ENCODE results near the gene MAML2. TPM values are rescaled to one million over a fixed set of nuclear protein-coding genes. Genes with fewer than 3 reads are reported as not detected.

MAML2 gene
- total RNA-seq, 3 donors from 2014 or later (not counting 1 experiment from before 2014, with no cell fraction given) = 14.2 to 20.5 (median 16.1) TPM

DNA sequence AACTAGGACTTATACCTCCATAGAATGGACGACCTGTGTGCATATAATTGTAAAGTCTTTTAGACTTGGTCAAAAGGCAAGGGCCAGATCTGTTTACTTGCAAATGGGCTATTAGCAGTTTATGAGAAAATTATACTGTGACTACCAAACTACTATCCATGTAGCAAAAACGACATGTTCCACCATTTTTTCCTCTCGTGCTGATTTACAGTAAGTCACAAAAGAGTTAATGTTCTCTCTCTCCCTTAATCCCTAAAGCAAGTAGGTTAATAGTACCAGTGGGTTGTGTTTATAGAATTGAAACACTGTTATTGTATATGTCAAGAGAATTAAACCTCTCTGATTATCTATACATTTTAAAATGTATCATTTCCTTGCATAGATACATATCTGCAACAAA is 147.3 kb downstream of the MAML2 start:
- H3K9me3 ChIP-seq (ENCODE audit: control insufficient read depth, insufficient read depth, low read length) = no peaks in the 10 kb centered on the region
- H3K36me3 ChIP-seq (ENCODE audit: control insufficient read depth, insufficient read depth, low read length) = no peaks in the 10 kb centered on the region
- TF ChIP-seq CTCF (IDR thresholded peaks at IDR 0.05) = no peak
- Mint-ChIP-seq H3K36me3 (no peaks in the 10 kb centered on the region), H3K9me3 (no peaks in the 10 kb centered on the region), H3K4me3 (no peak overlapping the region), H3K4me1 (peaks cover 18 to 20% of the 10 kb centered on the region in 2 donors), H3K27ac (no peak overlapping the region), H3K27me3 (ENCODE audit: low read depth in 2 of 2) (no peaks in the 10 kb centered on the region)
- 100% methylated on average over 3 of the region's 3 CpGs for whole genome bisulfite sequencing (ENCODE audit: insufficient coverage)
- H3K27me3 ChIP-seq (ENCODE audit: control insufficient read depth, insufficient read depth, low read length) = no peaks in the 10 kb centered on the region
- H3K4me1 ChIP-seq (ENCODE audit: control insufficient read depth, insufficient read depth, low read length) = peaks cover 5% of the 10 kb centered on the region
- intact Hi-C loops (cut with micrococcal nuclease) = no loop called here
- no peak for DNase-seq
- H3K4me3 ChIP-seq (ENCODE audit: low read length) = no peak overlapping the region
- no peak overlapping the region for H3K27ac ChIP-seq (ENCODE audit: low read length)
- ATAC-seq = no peak

DNA sequence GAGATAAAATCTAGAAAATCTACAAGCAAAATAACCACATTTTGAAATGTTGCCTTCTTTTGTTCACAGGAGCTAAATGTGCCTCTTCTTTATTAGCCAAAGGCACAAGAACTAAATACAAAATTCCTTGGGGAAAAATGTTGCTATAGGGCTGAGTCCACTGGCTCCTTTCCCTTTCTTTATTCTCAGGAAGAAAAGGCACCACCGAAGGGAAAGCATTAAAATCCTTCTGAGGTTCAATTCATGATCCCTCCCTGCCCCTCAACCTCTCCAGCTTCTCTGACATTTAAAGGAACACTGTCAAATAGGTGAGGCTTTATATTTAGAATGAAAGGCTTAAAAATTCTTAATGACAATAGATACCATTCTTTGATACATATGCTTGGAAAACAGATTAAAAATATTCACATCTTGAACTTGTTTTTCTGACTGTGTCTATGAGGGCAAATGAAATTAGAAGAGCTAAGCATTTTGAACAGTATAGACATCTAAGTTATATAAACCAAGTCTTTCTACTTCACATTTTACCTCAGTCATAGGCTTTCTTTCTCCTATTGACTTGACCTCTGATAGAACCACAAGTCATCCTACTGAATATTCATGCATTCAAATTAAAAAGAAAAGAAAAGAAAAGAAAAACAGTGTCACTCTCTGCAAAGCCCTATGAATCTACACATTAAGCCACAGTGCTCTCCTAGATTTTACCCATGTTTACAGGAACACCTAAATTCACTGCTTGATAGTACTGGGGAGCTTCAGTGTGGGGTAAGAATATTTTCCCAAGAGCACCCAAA is 148.2 kb downstream of the MAML2 start:
- H3K9me3 Mint-ChIP-seq = no peaks in the 10 kb centered on the region
- Histone ChIP-seq H3K4me1 (ENCODE audit: control insufficient read depth, insufficient read depth, low read length) (peaks cover 5% of the 10 kb centered on the region), H3K9me3 (ENCODE audit: control insufficient read depth, insufficient read depth, low read length) (no peaks in the 10 kb centered on the region), H3K36me3 (ENCODE audit: control insufficient read depth, insufficient read depth, low read length) (no peaks in the 10 kb centered on the region), H3K27me3 (ENCODE audit: control insufficient read depth, insufficient read depth, low read length) (no peaks in the 10 kb centered on the region), H3K27ac (ENCODE audit: low read length) (no peak overlapping the region), H3K4me3 (ENCODE audit: low read length) (no peak overlapping the region)
- no peaks in the 10 kb centered on the region for H3K36me3 Mint-ChIP-seq
- DNase-seq (no peak), ATAC-seq (no peak)
- peaks cover 27 to 29% of the 10 kb centered on the region in 2 donors for H3K4me1 Mint-ChIP-seq
- no peak for TF ChIP-seq CTCF (IDR thresholded peaks at IDR 0.05)
- intact Hi-C loops (cut with micrococcal nuclease) = no loop called here
- H3K27me3 Mint-ChIP-seq (ENCODE audit: low read depth in 2 of 2) = no peaks in the 10 kb centered on the region
- WGBS (ENCODE audit: insufficient coverage) = no CpG with 5 or more reads among the region's 1 CpG
- H3K27ac Mint-ChIP-seq = peak overlapping the region in 1 of 2 donors; percentile 15
- no peak overlapping the region for H3K4me3 Mint-ChIP-seq

DNA sequence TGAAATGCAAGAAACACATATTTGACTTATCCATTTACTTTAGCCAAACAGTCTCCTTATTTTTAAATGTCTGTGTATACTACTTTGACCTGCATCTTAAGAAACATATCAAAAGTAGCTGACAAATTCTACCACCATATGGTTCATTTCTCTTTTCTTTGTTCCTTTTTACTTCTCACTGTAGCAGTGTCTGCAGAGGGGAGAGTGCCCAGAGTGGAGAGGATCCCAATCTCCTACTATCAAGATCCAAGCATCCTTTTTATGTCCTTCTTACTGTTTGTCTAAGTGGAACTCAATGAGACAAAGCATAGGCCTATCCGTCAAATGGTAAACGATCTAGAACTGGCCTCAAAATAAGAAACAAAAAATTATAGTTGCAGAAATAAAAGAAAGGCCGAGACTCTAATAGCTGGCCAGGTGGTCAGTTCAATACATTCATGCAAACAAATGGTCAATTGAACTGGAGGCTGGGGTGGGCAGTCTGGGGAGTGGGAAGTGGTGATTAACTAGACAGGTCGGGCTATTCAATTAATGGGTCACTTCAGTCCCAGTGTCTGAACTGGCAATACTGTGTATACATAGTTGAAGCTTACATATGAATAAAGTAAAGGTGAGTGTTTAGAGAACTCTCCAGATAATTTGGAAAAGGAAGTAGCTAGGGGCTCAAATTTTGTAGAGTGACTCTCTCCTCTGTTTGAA is 149.1 kb downstream of the MAML2 start:
- intact Hi-C loops (cut with micrococcal nuclease) = no loop called here

More for the DNA sequence above, 149.1 kb downstream of the MAML2 start:
- Mint-ChIP-seq H3K36me3 (no peaks in the 10 kb centered on the region), H3K4me1 (peaks cover 36 to 38% of the 10 kb centered on the region in 2 donors), H3K9me3 (no peaks in the 10 kb centered on the region), H3K4me3 (no peak overlapping the region), H3K27ac (peak overlapping the region in 1 of 2 donors; percentile 15), H3K27me3 (ENCODE audit: low read depth in 2 of 2) (no peaks in the 10 kb centered on the region)
- Histone ChIP-seq H3K27ac (ENCODE audit: low read length) (no peak overlapping the region), H3K27me3 (ENCODE audit: control insufficient read depth, insufficient read depth, low read length) (no peaks in the 10 kb centered on the region), H3K9me3 (ENCODE audit: control insufficient read depth, insufficient read depth, low read length) (no peaks in the 10 kb centered on the region), H3K36me3 (ENCODE audit: control insufficient read depth, insufficient read depth, low read length) (no peaks in the 10 kb centered on the region), H3K4me1 (ENCODE audit: control insufficient read depth, insufficient read depth, low read length) (peaks cover 5% of the 10 kb centered on the region), H3K4me3 (ENCODE audit: low read length) (no peak overlapping the region)
- WGBS (ENCODE audit: insufficient coverage) = 91% methylated on average over 4 of the region's 4 CpGs
- DNase-seq (no peak), ATAC-seq (no peak)
- TF ChIP-seq CTCF (IDR thresholded peaks at IDR 0.05) = no peak
